Breast epithelium (tissue), 3 donors: ENCODE data around the gene POTEJ.
"Not testable (repeated sequence)": the region's sequence is repeated elsewhere in the genome, so short reads cannot be mapped to it uniquely, and the experiment has no call there.

Experiments
- POLR2AphosphoS5 ChIP-seq, 3 donors: sonication (generic); formaldehyde crosslinking; IDR thresholded peaks; one replicate each; pipeline ENCODE4 v1.6.1; 2017; ENCODE audit warnings: antibody characterized with exemption in 3 of 3
- TF ChIP-seq, protein P1 (sequence below), 3 donors: fragments of 450-650 bp; IDR thresholded peaks; one replicate each; pipeline ENCODE4 v1.5.1; 2016 to 2017; ENCODE audit warnings: antibody characterized with exemption in 3 of 3, mild to moderate bottlenecking in 3 of 3, moderate library complexity in 3 of 3

DNA sequence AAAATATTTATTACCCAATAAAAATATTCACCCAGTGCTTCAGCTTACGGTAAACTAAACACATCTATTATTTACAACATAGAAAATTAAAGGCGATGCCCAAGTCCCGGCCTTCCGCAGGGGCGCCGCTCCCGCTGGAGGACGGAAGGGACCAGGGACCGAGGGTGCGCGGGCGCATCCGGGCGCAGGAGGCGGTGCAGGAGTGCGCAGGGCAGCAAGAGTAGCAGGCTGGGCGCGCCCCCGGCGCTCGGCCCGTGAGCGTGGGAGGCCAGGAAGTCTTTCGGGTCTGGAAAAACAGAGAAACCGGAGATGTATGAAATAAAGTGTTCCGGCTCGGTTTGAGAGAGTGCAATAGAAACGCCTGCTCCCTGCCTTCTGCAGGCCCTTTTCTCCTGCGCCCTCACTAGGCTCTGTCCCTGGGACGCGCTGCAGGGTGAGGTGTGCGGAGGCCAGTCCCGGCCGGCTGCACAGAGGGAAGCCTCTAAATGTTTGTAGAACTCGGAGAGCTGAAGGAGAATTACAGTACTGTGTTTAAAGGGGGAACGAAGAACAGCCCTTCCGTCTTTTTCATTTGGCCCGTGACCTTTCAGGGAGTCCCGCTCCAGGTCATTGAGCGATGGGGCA, 18.3 kb upstream of the POTEJ start:
- TF ChIP-seq, protein P1, sequence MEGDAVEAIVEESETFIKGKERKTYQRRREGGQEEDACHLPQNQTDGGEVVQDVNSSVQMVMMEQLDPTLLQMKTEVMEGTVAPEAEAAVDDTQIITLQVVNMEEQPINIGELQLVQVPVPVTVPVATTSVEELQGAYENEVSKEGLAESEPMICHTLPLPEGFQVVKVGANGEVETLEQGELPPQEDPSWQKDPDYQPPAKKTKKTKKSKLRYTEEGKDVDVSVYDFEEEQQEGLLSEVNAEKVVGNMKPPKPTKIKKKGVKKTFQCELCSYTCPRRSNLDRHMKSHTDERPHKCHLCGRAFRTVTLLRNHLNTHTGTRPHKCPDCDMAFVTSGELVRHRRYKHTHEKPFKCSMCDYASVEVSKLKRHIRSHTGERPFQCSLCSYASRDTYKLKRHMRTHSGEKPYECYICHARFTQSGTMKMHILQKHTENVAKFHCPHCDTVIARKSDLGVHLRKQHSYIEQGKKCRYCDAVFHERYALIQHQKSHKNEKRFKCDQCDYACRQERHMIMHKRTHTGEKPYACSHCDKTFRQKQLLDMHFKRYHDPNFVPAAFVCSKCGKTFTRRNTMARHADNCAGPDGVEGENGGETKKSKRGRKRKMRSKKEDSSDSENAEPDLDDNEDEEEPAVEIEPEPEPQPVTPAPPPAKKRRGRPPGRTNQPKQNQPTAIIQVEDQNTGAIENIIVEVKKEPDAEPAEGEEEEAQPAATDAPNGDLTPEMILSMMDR (IDR thresholded peaks at IDR 0.05), result not testable (repeated sequence)
- TF ChIP-seq POLR2AphosphoS5 (IDR thresholded peaks at IDR 0.05), result not testable (repeated sequence)
